K562 (cell line): Measurements from ENCODE around the gene LOXL3. TPM values are rescaled to one million over a fixed set of nuclear protein-coding genes. Genes with fewer than 3 reads are reported as not detected.

ENCODE experiments used
- ATAC-seq: fragments of 200-7000 bp; cut with Tn5 transposase; 3 replicates; pipeline ENCODE4 v1.9.1; 2020; ENCODE audit warnings: moderate library complexity
- BruUV-seq: library from RNA; stranded (reverse); fragments of 400-500 nt; replicated peaks from 2 replicates; lab custom pipeline; 2021; lab: Mats Ljungman, UMichigan
- CTCF ChIA-PET: fragments of 300-600 bp; formaldehyde crosslinking; extraction: SDS; loops from one replicate; lab custom pipeline; 2021; ENCODE audit warnings: low intra/inter-chr PET ratio; lab: Yijun Ruan, JAX
- POLR2A ChIA-PET: fragments of 300-600, 350-650 bp; sonication (Branson Sonifier 250); formaldehyde crosslinking; extraction: SDS; loops from one replicate; lab custom pipeline; 2021; ENCODE audit warnings: antibody characterized with exemption, inconsistent platforms; lab: Yijun Ruan, JAX
- DNase-seq, 4 experiments: peaks; one replicate each; pipeline versions ENCODE4 v3.0.0 to v3.0.0-alpha.2; 2011 to 2018; ENCODE audit warnings: low spot score in 3 of 4, mixed read lengths in 3 of 4; ENCODE audit errors: extremely low read depth in 1 of 4
- FAIRE-seq: peaks from 2 replicates; lab custom pipeline; 2011; peaks lifted over from hg19 to GRCh38; lab: Jason Lieb, UNC
- H2AFZ ChIP-seq: 2 replicates; pipeline ENCODE4 v1.6.0; 2011; ENCODE audit warnings: low read depth, low read length, control low read depth, inconsistent platforms
- H3K27ac ChIP-seq: fragments of 200-600 bp; 3 replicates; pipeline ENCODE4 v1.8.0; 2011; ENCODE audit warnings: low read depth, mild to moderate bottlenecking, control low read depth, inconsistent platforms, low read length, moderate library complexity, mixed read lengths; ENCODE audit errors: extremely low read depth
- H3K27me3 ChIP-seq, 2 experiments: fragments of 300-600 bp in 1 of 2; 2 replicates in 1 of 2; 3 replicates in 1 of 2; pipeline versions ENCODE4 v1.6.0 to v1.8.0; 2011; ENCODE audit warnings: inconsistent platforms in 2 of 2, low read length in 2 of 2, mild to moderate bottlenecking in 1 of 2, mixed read lengths in 1 of 2, moderate library complexity in 1 of 2; ENCODE audit not compliant: control insufficient read depth in 2 of 2, insufficient read depth in 2 of 2
- H3K36me3 ChIP-seq: fragments of 300-600 bp; 3 replicates; pipeline ENCODE4 v1.8.0; 2011; ENCODE audit warnings: mild to moderate bottlenecking, low read length, inconsistent platforms; ENCODE audit not compliant: control insufficient read depth, insufficient read depth
- H3K4me1 ChIP-seq, 2 experiments: fragments of 200-600 bp in 1 of 2; replicated peaks in 1 of 2; 2 replicates in 1 of 2; 3 replicates in 1 of 2; pipeline versions ENCODE4 v1.5.1 to v1.8.0; 2011; ENCODE audit warnings: inconsistent platforms in 2 of 2, low read length in 2 of 2, mild to moderate bottlenecking in 1 of 2, mixed read lengths in 1 of 2, moderate library complexity in 1 of 2; ENCODE audit not compliant: control insufficient read depth in 2 of 2, insufficient read depth in 2 of 2
- H3K4me2 ChIP-seq: 2 replicates; pipeline ENCODE4 v1.6.1; 2011; ENCODE audit warnings: low read length, control low read depth, inconsistent platforms, mixed read lengths; ENCODE audit not compliant: insufficient read depth
- H3K4me3 ChIP-seq: fragments of 200-600 bp; sonication (generic), shearing (Covaris generic); 2 replicates; pipeline ENCODE4 v1.5.1; 2016; ENCODE audit warnings: control low read depth, inconsistent platforms
- H3K79me2 ChIP-seq: fragments of 200-600 bp; 3 replicates; pipeline ENCODE4 v1.8.0; 2011; ENCODE audit warnings: low read length, inconsistent platforms; ENCODE audit not compliant: control insufficient read depth, insufficient read depth
- H3K9ac ChIP-seq, 2 experiments: 2 replicates each; pipeline versions ENCODE4 v1.6.0 to v1.6.1; 2011; ENCODE audit warnings: low read depth in 2 of 2, low read length in 2 of 2, control low read depth in 1 of 2, inconsistent platforms in 1 of 2, mild to moderate bottlenecking in 1 of 2, mixed read lengths in 1 of 2; ENCODE audit not compliant: insufficient read depth in 1 of 2
- H3K9me1 ChIP-seq: one replicate; pipeline ENCODE4 v1.6.0; 2011; ENCODE audit warnings: inconsistent platforms, mild to moderate bottlenecking, low read length, moderate library complexity; ENCODE audit not compliant: control insufficient read depth, insufficient read depth
- H3K9me3 ChIP-seq: replicated peaks from 2 replicates; pipeline ENCODE4 v1.5.1; 2011; ENCODE audit warnings: low read depth, low read length, inconsistent platforms; ENCODE audit not compliant: control insufficient read depth, insufficient read depth
- H4K20me1 ChIP-seq: replicated peaks from 2 replicates; pipeline ENCODE4 v1.6.1; 2011; ENCODE audit warnings: low read length, inconsistent platforms, mixed read lengths; ENCODE audit not compliant: control insufficient read depth, insufficient read depth
- BCOR ChIP-seq: fragments of 450-650 bp; IDR thresholded peaks from 2 replicates; pipeline ENCODE4 v1.6.1; 2016
- CEBPB ChIP-seq: fragments of 450-650 bp; IDR thresholded peaks from 2 replicates; pipeline ENCODE4 v1.6.1; 2016; ENCODE audit warnings: missing genetic modification characterization, missing compliant biosample characterization
- EP300 ChIP-seq: IDR thresholded peaks from 2 replicates; pipeline ENCODE4 v1.6.1; 2012; ENCODE audit warnings: low read length, improper control_type of control experiment
- GTF2A2 ChIP-seq: IDR thresholded peaks from 2 replicates; pipeline ENCODE4 v1.6.1; 2016; ENCODE audit warnings: mild to moderate bottlenecking, missing genetic modification characterization, missing compliant biosample characterization
- MCM5 ChIP-seq: fragments of 450-650 bp; IDR thresholded peaks from 2 replicates; pipeline ENCODE4 v1.6.1; 2016; ENCODE audit warnings: low read depth
- NR4A1 ChIP-seq, 2 experiments: fragments of 250-450 bp in 1 of 2; fragments of 450-650 bp in 1 of 2; sonication (Bioruptor Pico) in 1 of 2; IDR thresholded peaks; 2 replicates each; pipeline versions ENCODE4 v1.4.0 to v1.6.1; 2016 to 2020; ENCODE audit warnings: mild to moderate bottlenecking in 2 of 2, missing compliant biosample characterization in 1 of 2, missing genetic modification characterization in 1 of 2, moderate library complexity in 1 of 2
- RBM39 ChIP-seq: fragments of 200-400 bp; formaldehyde crosslinking; optimal IDR thresholded peaks from 2 replicates; pipeline ENCODE3; 2018; ENCODE audit warnings: low read depth, low read length
- TCF7L2 ChIP-seq: fragments of 150-350 bp; IDR thresholded peaks from 2 replicates; pipeline ENCODE4 v1.6.1; 2016; ENCODE audit warnings: low read depth, mild to moderate bottlenecking, low read length, moderate library complexity
- U2AF2 ChIP-seq: fragments of 200-400 bp; formaldehyde crosslinking; optimal IDR thresholded peaks from 2 replicates; pipeline ENCODE3; 2017; ENCODE audit warnings: low read depth, mild to moderate bottlenecking, low read length
- ZNF124 ChIP-seq: sonication (generic); formaldehyde crosslinking; IDR thresholded peaks from 2 replicates; pipeline ENCODE4 v1.8.1; 2022; ENCODE audit warnings: missing genetic modification reagents
- ZNF589 ChIP-seq: fragments of 200-800 bp; sonication (Bioruptor generic); IDR thresholded peaks from 2 replicates; pipeline ENCODE4 v1.6.1; 2016; ENCODE audit warnings: low read depth, missing genetic modification characterization, missing compliant biosample characterization
- ZNF644 ChIP-seq: fragments of 200-800 bp; sonication (Bioruptor generic); IDR thresholded peaks from 2 replicates; pipeline ENCODE4 v1.6.1; 2016; ENCODE audit warnings: low read depth, missing genetic modification characterization, missing compliant biosample characterization
- WGBS: fragments of 100-300 bp; shearing (Covaris generic); methylation state at CpG from one replicate; pipeline ENCODE4 v1.1.6; 2016; ENCODE audit warnings: low coverage, mixed read lengths; ENCODE audit not compliant: insufficient coverage; ENCODE audit errors: missing lambda C conversion rate; 5-methylcytosine and 5-hydroxymethylcytosine counted together
- in situ Hi-C: fragments of 300-500 bp; cut with MboI; formaldehyde crosslinking; loops from 4 replicates; pipeline ENCODE4 v1.15.0; 2018; ENCODE audit warnings: inconsistent platforms, mixed read lengths
- intact Hi-C: fragments of 100-400 bp; cut with micrococcal nuclease; formaldehyde crosslinking; loops from 2 replicates; pipeline ENCODE4 v1.14.2; 2022
- polyA plus RNA-seq, 8 experiments: library from polyadenylated mRNA; depleted of rRNA in 4 of 8; stranded (reverse) in 5 of 8; unstranded in 3 of 8; fragments of >200 nt; fragmentation: Nextera tagmentation in 2 of 8; fragmentation: Illumina TruSeq in 1 of 8; extraction: Ambion mirVana in 2 of 8; extraction: Trizol in 1 of 8; gene quantifications; 2 replicates each; pipeline versions ENCODE4 v1.2.1 to v1.2.3, GENCODE V29; 2011 to 2014; ENCODE audit warnings: inconsistent platforms in 1 of 8, missing spikeins in 1 of 8
- total RNA-seq, 7 experiments: library from RNA; depleted of rRNA in 6 of 7; stranded (reverse); fragments of >200 nt in 6 of 7; fragmentation: Illumina TruSeq in 2 of 7; extraction: Trizol in 2 of 7; gene quantifications; 2 replicates each; pipeline versions ENCODE4 v1.2.1 to v1.2.3, GENCODE V29; 2011 to 2021; ENCODE audit warnings: low replicate concordance in 1 of 7
- TF ChIP-seq, protein P1 (sequence below): fragments of 200-800 bp; sonication (Bioruptor generic); IDR thresholded peaks from 2 replicates; pipeline ENCODE4 v1.6.1; 2017; ENCODE audit warnings: missing genetic modification characterization, missing compliant biosample characterization
- TF ChIP-seq, protein P2 (sequence below): fragments of 450-650 bp; IDR thresholded peaks from 2 replicates; pipeline ENCODE4 v1.6.1; 2016; ENCODE audit warnings: missing biosample characterization, missing genetic modification characterization

Gene LOXL3
- total and polyA plus RNA-seq, 9 of the 15 experiments (the other 6 are each of a cell fraction or from before 2014, with no cell fraction given), result 0.22 to 0.99 (median 0.31) TPM

DNA sequence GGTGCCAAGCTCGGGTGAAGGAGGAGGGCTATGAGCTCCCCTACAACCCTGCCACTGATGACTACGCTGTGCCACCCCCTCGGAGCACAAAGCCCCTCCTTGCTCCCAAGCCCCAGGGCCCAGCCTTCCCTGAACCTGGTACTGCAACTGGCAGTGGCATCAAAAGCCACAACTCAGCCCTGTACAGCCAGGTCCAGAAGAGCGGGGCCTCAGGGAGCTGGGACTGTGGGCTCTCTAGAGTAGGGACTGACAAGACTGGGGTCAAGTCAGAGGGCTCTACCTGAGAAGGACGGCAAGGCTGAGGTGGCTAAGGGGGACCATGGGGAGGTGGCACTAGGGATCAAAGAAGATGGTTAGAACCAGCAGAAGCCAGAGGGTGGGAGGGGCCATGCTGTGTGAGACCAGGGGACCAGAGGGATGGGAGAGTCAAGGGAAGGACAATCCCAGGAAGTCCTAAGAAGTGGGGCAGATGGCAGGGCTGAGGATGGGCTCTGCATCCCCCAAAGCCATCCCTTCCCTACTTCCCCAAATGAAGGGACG, 3.2 kb upstream of the LOXL3 start:
- Histone ChIP-seq H3K4me1 (peaks cover 25 to 54% of the 10 kb centered on the region in 2 experiments), H3K36me3 (peaks cover 17% of the 10 kb centered on the region; the same call in 1 of the 3 replicates), H3K27me3 (peaks cover 0 to 12% of the 10 kb centered on the region in 2 experiments; a peak in 2 of 5 replicates), H3K79me2 (peaks cover 15% of the 10 kb centered on the region; the same call in 2 of the 3 replicates), H2AFZ (no peak overlapping the region), H3K4me3 (no peak overlapping the region), H3K4me2 (no peak overlapping the region), H3K27ac (no peak overlapping the region), H4K20me1 (no peaks in the 10 kb centered on the region), H3K9me3 (no peaks in the 10 kb centered on the region), H3K9me1 (no peaks in the 10 kb centered on the region), H3K9ac (peak overlapping the region in 1 of 2 experiments; percentile 54; a peak in 1 of 4 replicates)
- in situ Hi-C loops (no loop called here), intact Hi-C loops (no loop called here)
- ChIA-PET CTCF (no interaction called here), POLR2A (interaction anchor here (0.8 to 1.4 kb wide), 3 partner anchors 12 to 53 kb away, joined by 3 to 4 read pairs (median 3); no protein-coding TSS in a partner anchor)
- ATAC-seq (no peak), FAIRE-seq (no peak), DNase-seq (no peak)
- no peak for TF ChIP-seq GTF2A2 (tag)
- no peak for TF ChIP-seq CEBPB (tag)
- no peak for TF ChIP-seq MCM5
- TF ChIP-seq, protein P1, sequence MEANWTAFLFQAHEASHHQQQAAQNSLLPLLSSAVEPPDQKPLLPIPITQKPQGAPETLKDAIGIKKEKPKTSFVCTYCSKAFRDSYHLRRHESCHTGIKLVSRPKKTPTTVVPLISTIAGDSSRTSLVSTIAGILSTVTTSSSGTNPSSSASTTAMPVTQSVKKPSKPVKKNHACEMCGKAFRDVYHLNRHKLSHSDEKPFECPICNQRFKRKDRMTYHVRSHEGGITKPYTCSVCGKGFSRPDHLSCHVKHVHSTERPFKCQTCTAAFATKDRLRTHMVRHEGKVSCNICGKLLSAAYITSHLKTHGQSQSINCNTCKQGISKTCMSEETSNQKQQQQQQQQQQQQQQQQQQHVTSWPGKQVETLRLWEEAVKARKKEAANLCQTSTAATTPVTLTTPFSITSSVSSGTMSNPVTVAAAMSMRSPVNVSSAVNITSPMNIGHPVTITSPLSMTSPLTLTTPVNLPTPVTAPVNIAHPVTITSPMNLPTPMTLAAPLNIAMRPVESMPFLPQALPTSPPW (CRISPR knock-in tag), result no peak
- TF ChIP-seq EP300, result no peak
- no peak for TF ChIP-seq TCF7L2
- TF ChIP-seq, protein P2, sequence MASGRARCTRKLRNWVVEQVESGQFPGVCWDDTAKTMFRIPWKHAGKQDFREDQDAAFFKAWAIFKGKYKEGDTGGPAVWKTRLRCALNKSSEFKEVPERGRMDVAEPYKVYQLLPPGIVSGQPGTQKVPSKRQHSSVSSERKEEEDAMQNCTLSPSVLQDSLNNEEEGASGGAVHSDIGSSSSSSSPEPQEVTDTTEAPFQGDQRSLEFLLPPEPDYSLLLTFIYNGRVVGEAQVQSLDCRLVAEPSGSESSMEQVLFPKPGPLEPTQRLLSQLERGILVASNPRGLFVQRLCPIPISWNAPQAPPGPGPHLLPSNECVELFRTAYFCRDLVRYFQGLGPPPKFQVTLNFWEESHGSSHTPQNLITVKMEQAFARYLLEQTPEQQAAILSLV (tag), result no peak
- TF ChIP-seq NR4A1 (CRISPR knock-in tag; IDR thresholded peaks at IDR 0.05), result no peak
- TF ChIP-seq NR4A1 (tag; IDR thresholded peaks at IDR 0.05), result no peak
- TF ChIP-seq RBM39, result no peak
- no peak for TF ChIP-seq ZNF124 (CRISPR knock-in tag)
- TF ChIP-seq ZNF589 (CRISPR knock-in tag), result no peak
- TF ChIP-seq U2AF2, result no peak
- no peak for TF ChIP-seq BCOR
- no peak for TF ChIP-seq ZNF644 (tag)
- BruUV-seq, result no TSS peak
- WGBS, result 95% methylated on average over 6 of the region's 6 CpGs
